Effector memory CD4-positive, alpha-beta T cell (primary cell): Measurements from ENCODE around the gene HERPUD1.
"Not testable (repeated sequence)": the region's sequence is repeated elsewhere in the genome, so short reads cannot be mapped to it uniquely, and the experiment has no call there.

Experiments used
- DNase-seq, 3 donors: peaks; one replicate each; pipeline ENCODE4 v3.0.0-alpha.2; 2020
- H3K27ac ChIP-seq: 2 replicates; pipeline ENCODE4 v1.7.0; 2013; ENCODE audit warnings: mild to moderate bottlenecking, low read length, moderate library complexity; ENCODE audit not compliant: insufficient read depth, poor library complexity, severe bottlenecking
- H3K27me3 ChIP-seq: replicated peaks from 2 replicates; pipeline ENCODE4 v1.7.0; 2013; ENCODE audit warnings: mild to moderate bottlenecking, low read length; ENCODE audit not compliant: insufficient read depth, control insufficient read depth, poor library complexity, severe bottlenecking
- H3K36me3 ChIP-seq: 2 replicates; pipeline ENCODE4 v1.7.0; 2013; ENCODE audit warnings: mild to moderate bottlenecking, low read length, moderate library complexity; ENCODE audit not compliant: control insufficient read depth, insufficient read depth
- H3K4me1 ChIP-seq: 2 replicates; pipeline ENCODE4 v1.7.0; 2013; ENCODE audit warnings: low read length, mild to moderate bottlenecking; ENCODE audit not compliant: control insufficient read depth, insufficient read depth, poor library complexity, severe bottlenecking
- H3K4me3 ChIP-seq: 2 replicates; pipeline ENCODE4 v1.7.0; 2013; ENCODE audit warnings: low read length, low read depth, mild to moderate bottlenecking; ENCODE audit not compliant: insufficient read depth, poor library complexity, severe bottlenecking
- H3K9me3 ChIP-seq: 2 replicates; pipeline ENCODE4 v1.7.0; 2013; ENCODE audit warnings: mild to moderate bottlenecking, low read length, moderate library complexity; ENCODE audit not compliant: control insufficient read depth

The HERPUD1 gene

DNA sequence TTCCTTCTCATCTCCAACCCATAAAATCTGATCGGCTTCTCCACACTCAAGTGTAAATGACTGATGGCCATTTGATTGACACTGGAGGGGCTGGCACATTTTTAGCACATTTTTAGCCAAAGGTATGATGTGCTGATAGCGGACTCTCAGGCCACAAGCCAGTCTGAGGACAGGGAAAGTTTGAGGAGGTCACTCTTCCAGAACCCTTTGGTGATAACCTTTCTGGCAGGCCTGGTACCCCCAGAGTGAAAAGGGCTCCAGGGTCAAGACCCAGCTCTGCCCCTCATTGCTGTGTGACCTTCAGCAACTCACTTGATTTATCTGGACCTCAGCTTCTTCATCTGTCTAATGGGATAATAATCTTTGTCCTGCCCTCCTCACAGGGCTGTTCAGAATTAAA is 55.8 kb downstream of the HERPUD1 start:
- no peak for DNase-seq
- H3K27me3 ChIP-seq, result no peaks in the 10 kb centered on the region
- H3K27ac ChIP-seq, result no peak overlapping the region
- no peaks in the 10 kb centered on the region for H3K9me3 ChIP-seq
- peaks cover 18% of the 10 kb centered on the region for H3K36me3 ChIP-seq
- H3K4me3 ChIP-seq, result peak overlapping the region; percentile 99
- H3K4me1 ChIP-seq, result peaks cover 47% of the 10 kb centered on the region

GRCh38 chr16:56988161-56988947 is 56.4 kb downstream of the HERPUD1 start:
- Histone ChIP-seq H3K27me3 (no peaks in the 10 kb centered on the region), H3K4me3 (peak overlapping the region; percentile 99), H3K27ac (peak overlapping the region; percentile 93), H3K4me1 (peaks cover 48% of the 10 kb centered on the region), H3K9me3 (no peaks in the 10 kb centered on the region), H3K36me3 (peaks cover 11% of the 10 kb centered on the region)
- no peak for DNase-seq

GRCh38 chr16:56988948-56989945 is 57.3 kb downstream of the HERPUD1 start, which contains the start of gene NLRC5:
TSS of gene NLRC5 (plus strand) at chr16:56989557. CDS start at chr16:57020713, 31,156 bp downstream.
- H3K4me3 ChIP-seq, result peak within 1 kb of the TSS; percentile 99
- peaks cover 7% of the 10 kb centered on the region for H3K36me3 ChIP-seq
- H3K27me3 ChIP-seq, result no peaks in the 10 kb centered on the region
- peak within 1 kb of the TSS; percentile 93 for H3K27ac ChIP-seq
- peaks cover 52% of the 10 kb centered on the region for H3K4me1 ChIP-seq
- no peaks in the 10 kb centered on the region for H3K9me3 ChIP-seq
- DNase-seq, result peak; percentile 81 to 85 (median 82)

DNA sequence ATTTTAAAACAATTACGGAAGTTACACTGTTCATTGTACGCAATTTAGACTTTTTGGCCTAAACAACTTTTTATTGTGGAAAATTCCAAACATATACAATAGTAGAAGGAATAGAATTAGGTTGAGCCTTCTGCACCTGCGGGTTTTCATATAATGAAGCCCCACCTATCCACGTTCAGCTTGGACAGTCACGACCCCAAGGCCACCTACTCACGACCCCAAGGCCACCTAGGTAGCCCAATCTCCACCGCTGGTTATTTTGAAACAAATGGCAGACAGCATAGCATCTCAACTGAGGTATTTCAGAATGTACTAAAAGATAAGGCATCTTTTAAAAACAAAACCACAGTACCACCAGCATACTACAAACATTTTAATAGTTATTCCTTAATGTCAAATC is 58.0 kb downstream of the HERPUD1 start:
- no peak for DNase-seq
- Histone ChIP-seq H3K27ac (peak overlapping the region; percentile 93), H3K9me3 (no peaks in the 10 kb centered on the region), H3K4me1 (peaks cover 56% of the 10 kb centered on the region), H3K36me3 (peaks cover 8% of the 10 kb centered on the region), H3K27me3 (no peaks in the 10 kb centered on the region), H3K4me3 (peak overlapping the region; percentile 99)

DNA sequence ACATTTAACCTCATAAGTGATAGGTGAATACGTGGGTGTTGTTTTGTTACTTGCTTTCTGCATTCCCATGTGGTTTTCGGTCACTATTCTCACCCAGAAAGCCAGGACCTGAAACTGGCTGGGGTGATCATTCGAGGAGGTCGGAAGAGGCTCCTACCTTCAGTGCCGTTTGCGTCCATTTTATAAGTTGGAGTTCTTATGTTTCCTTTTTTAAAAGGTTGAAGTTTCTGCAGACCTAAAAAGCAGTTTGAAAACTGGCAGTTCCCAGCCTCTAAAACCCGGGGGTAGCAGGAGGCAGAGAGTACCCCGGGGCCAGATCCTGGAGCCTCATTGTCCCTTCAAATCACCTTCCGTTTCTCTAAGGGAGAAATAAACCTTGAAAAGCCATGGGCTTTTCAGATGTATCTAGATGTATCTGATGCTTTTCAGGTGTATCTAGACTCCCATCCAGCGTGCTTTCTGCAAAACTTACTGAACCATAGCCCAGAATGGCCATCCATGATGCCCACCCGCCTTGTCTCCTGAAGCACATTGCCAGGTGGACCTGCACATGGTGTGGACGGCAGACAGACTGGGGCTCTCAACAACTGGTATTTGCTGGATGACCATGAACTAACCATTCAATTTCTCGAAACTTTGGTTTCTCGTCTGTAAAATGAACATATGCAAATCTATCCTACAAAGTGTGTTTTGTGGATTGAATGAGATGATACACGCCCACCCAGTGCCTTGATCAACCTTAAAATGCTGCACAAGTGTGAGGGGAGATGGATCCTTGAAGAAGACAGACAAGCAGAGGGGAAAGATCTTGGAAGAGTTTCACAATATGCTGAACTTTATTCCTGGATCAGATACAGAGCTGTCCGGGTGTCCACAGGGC is 58.7 kb downstream of the HERPUD1 start:
- peaks cover 58% of the 10 kb centered on the region for H3K4me1 ChIP-seq
- peak overlapping the region; percentile 93 for H3K27ac ChIP-seq
- H3K4me3 ChIP-seq, result peak overlapping the region; percentile 99

DNA sequence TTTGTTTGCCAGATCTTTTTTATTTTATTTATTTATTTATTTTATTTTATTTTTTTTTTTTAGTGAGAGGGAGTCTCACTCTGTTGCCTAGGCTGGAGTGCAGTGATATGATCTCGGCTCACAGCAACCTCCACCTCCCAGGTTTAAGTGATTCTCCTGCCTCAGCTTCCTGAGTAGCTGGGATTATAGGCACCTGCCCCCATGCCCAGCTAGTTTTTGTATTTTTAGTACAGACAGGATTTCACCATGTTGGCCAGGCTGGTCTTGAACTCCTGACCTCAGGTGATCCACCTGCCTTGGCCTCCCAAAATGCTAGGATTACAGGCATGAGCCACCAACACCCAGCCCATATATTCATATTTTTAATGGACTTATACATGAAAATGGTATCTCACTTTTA is 60.5 kb downstream of the HERPUD1 start:
- H3K27me3 ChIP-seq, DNase-seq, H3K36me3 ChIP-seq, H3K9me3 ChIP-seq: not testable (repeated sequence)
- Histone ChIP-seq H3K4me3 (peak overlapping the region; percentile 99), H3K27ac (peak overlapping the region; percentile 93), H3K4me1 (peaks cover 57% of the 10 kb centered on the region)

More for the DNA sequence above, 58.7 kb downstream of the HERPUD1 start:
- Histone ChIP-seq H3K36me3 (peaks cover 8% of the 10 kb centered on the region), H3K9me3 (no peaks in the 10 kb centered on the region), H3K27me3 (no peaks in the 10 kb centered on the region)
- DNase-seq, result no peak

- no peak for DNase-seq
- peaks cover 57% of the 10 kb centered on the region for H3K4me1 ChIP-seq
- no peaks in the 10 kb centered on the region for H3K9me3 ChIP-seq
- H3K4me3 ChIP-seq, result peak overlapping the region; percentile 13
- peak overlapping the region; percentile 43 for H3K27ac ChIP-seq
- no peaks in the 10 kb centered on the region for H3K27me3 ChIP-seq
- H3K36me3 ChIP-seq, result peaks cover 8% of the 10 kb centered on the region
Observed at GRCh38 chr16:56993204-56993603, 61.3 kb downstream of the HERPUD1 start.

- H3K27me3 ChIP-seq, result no peaks in the 10 kb centered on the region
- peaks cover 60% of the 10 kb centered on the region for H3K4me1 ChIP-seq
- peaks cover 8% of the 10 kb centered on the region for H3K36me3 ChIP-seq
- peak overlapping the region; percentile 43 for H3K27ac ChIP-seq
- no peak for DNase-seq
- H3K4me3 ChIP-seq, result peak overlapping the region; percentile 13
- H3K9me3 ChIP-seq, result no peaks in the 10 kb centered on the region
Observed at GRCh38 chr16:56994311-56994710, 62.4 kb downstream of the HERPUD1 start.
